Measurements from ENCODE around the gene VSIR. TPM values are rescaled to one million over a fixed set of nuclear protein-coding genes. Genes with fewer than 3 reads are reported as not detected.

VSIR gene
- total RNA-seq, 2 donors from 2014 or later = 41.2 to 42.8 TPM

GRCh38 chr10:71725998-71726579 is 47.2 kb downstream of the VSIR start:
- Histone ChIP-seq H3K4me1 (peaks cover 31% of the 10 kb centered on the region), H3K9ac (ENCODE audit: low read depth in 2 of 2, low read length in 2 of 2) (peak overlapping the region in 1 of 2 donors; percentile 27), H3K9me3 (no peaks in the 10 kb centered on the region), H3K36me3 (no peaks in the 10 kb centered on the region), H3K27me3 (no peaks in the 10 kb centered on the region), H3K4me3 (no peak overlapping the region), H3K27ac (no peak overlapping the region)
- peak; percentile 62 for DNase-seq
- no peak for TF ChIP-seq CTCF (IDR thresholded peaks at IDR 0.05)
- intact Hi-C loops (cut with DNase I) = loop anchor here (5.0 kb wide), 1 partner anchor 46 kb away; the partner anchor contains the start of gene VSIR

GRCh38 chr10:71725249-71725648 is 48.1 kb downstream of the VSIR start:
- no peaks in the 10 kb centered on the region for H3K27me3 ChIP-seq
- no peaks in the 10 kb centered on the region for H3K9me3 ChIP-seq
- H3K4me3 ChIP-seq = no peak overlapping the region
- H3K9ac ChIP-seq (ENCODE audit: low read depth in 2 of 2, low read length in 2 of 2) = peak overlapping the region in 1 of 2 donors; percentile 8
- no peak overlapping the region for H3K27ac ChIP-seq
- DNase-seq = no peak
- H3K36me3 ChIP-seq = no peaks in the 10 kb centered on the region
- intact Hi-C loops (cut with DNase I) = loop anchor here (5.0 kb wide), 1 partner anchor 47 kb away; the partner anchor contains the start of gene VSIR
- peaks cover 31% of the 10 kb centered on the region for H3K4me1 ChIP-seq
- TF ChIP-seq CTCF (IDR thresholded peaks at IDR 0.05) = no peak

- no peak for TF ChIP-seq CTCF (IDR thresholded peaks at IDR 0.05)
- no peak overlapping the region for H3K4me3 ChIP-seq
- intact Hi-C loops (cut with DNase I) = no loop called here
- peaks cover 31% of the 10 kb centered on the region for H3K4me1 ChIP-seq
- H3K27me3 ChIP-seq = no peaks in the 10 kb centered on the region
- no peaks in the 10 kb centered on the region for H3K36me3 ChIP-seq
- no peak overlapping the region for H3K9ac ChIP-seq (ENCODE audit: low read depth in 2 of 2, low read length in 2 of 2)
- H3K9me3 ChIP-seq = no peaks in the 10 kb centered on the region
- no peak for DNase-seq
- no peak overlapping the region for H3K27ac ChIP-seq
Measured at GRCh38 chr10:71724539-71724938, 48.8 kb downstream of the VSIR start.

DNA sequence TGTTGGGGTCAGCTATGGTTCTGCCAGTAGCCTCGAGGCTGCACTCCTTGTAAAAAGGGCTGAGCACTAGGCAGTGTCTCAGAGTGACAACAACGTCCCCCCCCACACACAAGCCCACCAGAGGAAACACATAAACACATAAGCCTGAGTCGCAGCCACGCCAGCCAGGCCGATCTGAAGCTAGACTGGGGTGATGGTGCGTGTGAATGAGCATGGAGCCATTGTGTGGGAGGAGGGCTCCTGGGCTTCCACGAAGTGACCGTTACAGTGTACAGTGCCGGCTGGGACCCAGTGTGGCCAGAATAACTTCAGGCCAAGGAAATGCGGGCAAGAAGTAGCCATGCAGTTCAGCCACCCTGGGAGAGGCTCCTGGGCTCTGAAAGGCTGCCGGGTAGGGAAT is 50.0 kb downstream of the VSIR start:
- H3K4me3 ChIP-seq = no peak overlapping the region
- H3K9ac ChIP-seq (ENCODE audit: low read depth in 2 of 2, low read length in 2 of 2) = no peak overlapping the region
- DNase-seq = no peak
- no peak overlapping the region for H3K27ac ChIP-seq
- TF ChIP-seq CTCF (IDR thresholded peaks at IDR 0.05) = no peak
- no peaks in the 10 kb centered on the region for H3K9me3 ChIP-seq
- peaks cover 19% of the 10 kb centered on the region for H3K4me1 ChIP-seq
- intact Hi-C loops (cut with DNase I) = no loop called here
- H3K36me3 ChIP-seq = no peaks in the 10 kb centered on the region
- no peaks in the 10 kb centered on the region for H3K27me3 ChIP-seq

- Histone ChIP-seq H3K9me3 (no peaks in the 10 kb centered on the region), H3K36me3 (no peaks in the 10 kb centered on the region), H3K4me1 (peaks cover 14% of the 10 kb centered on the region), H3K27me3 (no peaks in the 10 kb centered on the region), H3K27ac (no peak overlapping the region), H3K4me3 (no peak overlapping the region), H3K9ac (ENCODE audit: low read depth in 2 of 2, low read length in 2 of 2) (no peak overlapping the region)
- intact Hi-C loops (cut with DNase I) = no loop called here
- DNase-seq = no peak
- no peak for TF ChIP-seq CTCF (IDR thresholded peaks at IDR 0.05)
Measured at GRCh38 chr10:71722849-71723248, 50.5 kb downstream of the VSIR start.

All from colonic mucosa (tissue), 4 donors.